H9 (cell line): ENCODE data around the gene CNTN2. TPM values are rescaled to one million over a fixed set of nuclear protein-coding genes. Genes with fewer than 3 reads are reported as not detected.

Experiments used
- DNase-seq: peaks from one replicate; pipeline ENCODE4 v3.0.0-alpha.2; 2017
- H2AFZ ChIP-seq: one replicate; pipeline ENCODE4 v1.6.1; 2013; ENCODE audit warnings: mild to moderate bottlenecking, low read length, control low read depth, moderate library complexity
- H2AK5ac ChIP-seq: 2 replicates; pipeline ENCODE4 v1.6.1; 2013; ENCODE audit warnings: low read length, control low read depth, mixed read lengths; ENCODE audit not compliant: insufficient read length
- H2BK120ac ChIP-seq: one replicate; pipeline ENCODE4 v1.6.1; 2013; ENCODE audit warnings: low read depth, mild to moderate bottlenecking, low read length, control low read depth, inconsistent platforms; ENCODE audit not compliant: poor library complexity, severe bottlenecking
- H2BK12ac ChIP-seq: 2 replicates; pipeline ENCODE4 v1.6.1; 2013; ENCODE audit warnings: low read length, control low read depth, mixed read lengths, low read depth; ENCODE audit not compliant: insufficient read length
- H2BK15ac ChIP-seq: 2 replicates; pipeline ENCODE4 v1.6.1; 2013; ENCODE audit warnings: low read depth, low read length, control low read depth
- H2BK20ac ChIP-seq: one replicate; pipeline ENCODE4 v1.6.1; 2013; ENCODE audit warnings: low read depth, mild to moderate bottlenecking, low read length, control low read depth, inconsistent platforms; ENCODE audit not compliant: poor library complexity, severe bottlenecking
- H2BK5ac ChIP-seq: 2 replicates; pipeline ENCODE4 v1.6.1; 2013; ENCODE audit warnings: low read length, control low read depth, mixed read lengths; ENCODE audit not compliant: insufficient read length
- H3K14ac ChIP-seq: 2 replicates; pipeline ENCODE4 v1.6.1; 2013; ENCODE audit warnings: low read length, control low read depth; ENCODE audit not compliant: insufficient read depth
- H3K18ac ChIP-seq: 2 replicates; pipeline ENCODE4 v1.6.1; 2013; ENCODE audit warnings: low read depth, mild to moderate bottlenecking, mixed read lengths, low read length, control low read depth; ENCODE audit not compliant: insufficient read length
- H3K23ac ChIP-seq: 2 replicates; pipeline ENCODE4 v1.6.1; 2013; ENCODE audit warnings: low read length, control low read depth, mixed read lengths, low read depth; ENCODE audit not compliant: insufficient read length
- H3K23me2 ChIP-seq: 2 replicates; pipeline ENCODE4 v1.6.1; 2013; ENCODE audit warnings: low read depth, mild to moderate bottlenecking, mixed read lengths, low read length, control low read depth; ENCODE audit not compliant: insufficient read length, poor library complexity, severe bottlenecking
- H3K27ac ChIP-seq: 2 replicates; pipeline ENCODE4 v1.5.1; 2013; ENCODE audit warnings: low read length, control low read depth, mixed read lengths, low read depth; ENCODE audit not compliant: insufficient read length
- H3K27me3 ChIP-seq: 2 replicates; pipeline ENCODE4 v1.6.1; 2013; ENCODE audit warnings: low read length, control low read depth, inconsistent platforms; ENCODE audit not compliant: insufficient read depth
- H3K4ac ChIP-seq: 2 replicates; pipeline ENCODE4 v1.6.1; 2013; ENCODE audit warnings: low read depth, mild to moderate bottlenecking, control low read depth, inconsistent platforms, low read length, moderate library complexity
- H3K4me1 ChIP-seq: 2 replicates; pipeline ENCODE4 v1.6.1; 2013; ENCODE audit warnings: low read length, control low read depth, inconsistent platforms; ENCODE audit not compliant: insufficient read depth
- H3K4me2 ChIP-seq: 2 replicates; pipeline ENCODE4 v1.6.1; 2013; ENCODE audit warnings: low read length, control low read depth, mixed read lengths; ENCODE audit not compliant: insufficient read length, insufficient read depth
- H3K56ac ChIP-seq: 2 replicates; pipeline ENCODE4 v1.6.1; 2013; ENCODE audit warnings: low read depth, mild to moderate bottlenecking, mixed read lengths, low read length, control low read depth; ENCODE audit not compliant: insufficient read length
- H3K79me1 ChIP-seq: 2 replicates; pipeline ENCODE4 v1.6.1; 2013; ENCODE audit warnings: low read depth, mild to moderate bottlenecking, moderate library complexity, low read length, control low read depth, inconsistent platforms; ENCODE audit not compliant: insufficient read depth, poor library complexity, severe bottlenecking
- H3K79me2 ChIP-seq: 2 replicates; pipeline ENCODE4 v1.6.1; 2013; ENCODE audit warnings: low read length, control low read depth, inconsistent platforms; ENCODE audit not compliant: insufficient read depth
- H3K9ac ChIP-seq: 2 replicates; pipeline ENCODE4 v1.6.1; 2013; ENCODE audit warnings: low read length, control low read depth, mixed read lengths; ENCODE audit not compliant: insufficient read length; ENCODE audit errors: extremely low read depth
- H3K9me3 ChIP-seq: one replicate; pipeline ENCODE4 v1.6.1; 2013; ENCODE audit warnings: low read depth, low read length, inconsistent platforms; ENCODE audit not compliant: control insufficient read depth
- H3T11ph ChIP-seq: one replicate; pipeline ENCODE4 v1.6.1; 2013; ENCODE audit warnings: mild to moderate bottlenecking, low read length, control low read depth, inconsistent platforms
- H4K20me1 ChIP-seq: one replicate; pipeline ENCODE4 v1.6.1; 2013; ENCODE audit not compliant: control insufficient read depth, insufficient read length, insufficient read depth
- H4K5ac ChIP-seq: 2 replicates; pipeline ENCODE4 v1.6.1; 2013; ENCODE audit warnings: low read depth, mild to moderate bottlenecking, mixed read lengths, low read length, control low read depth; ENCODE audit not compliant: insufficient read length
- H4K8ac ChIP-seq: replicated peaks from 2 replicates; pipeline ENCODE4 v1.6.1; 2013; ENCODE audit warnings: low read length, control low read depth, mixed read lengths, low read depth; ENCODE audit not compliant: insufficient read length
- H4K91ac ChIP-seq: 2 replicates; pipeline ENCODE4 v1.6.1; 2013; ENCODE audit warnings: low read depth, mild to moderate bottlenecking, moderate library complexity, mixed read lengths, low read length, control low read depth; ENCODE audit not compliant: insufficient read length
- H3K27ac Mint-ChIP-seq, 3 experiments: 2 replicates in 2 of 3; 3 replicates in 1 of 3; pipeline ENCODE4 v1.8.0; 2020 to 2021; ENCODE audit warnings: mixed read lengths in 3 of 3, mild to moderate bottlenecking in 1 of 3, moderate library complexity in 1 of 3
- H3K27me3 Mint-ChIP-seq: 2 replicates; pipeline ENCODE4 v1.8.0; 2021; ENCODE audit warnings: low read depth, mild to moderate bottlenecking, moderate library complexity, mixed read lengths
- H3K36me3 Mint-ChIP-seq, 3 experiments: 2 replicates in 2 of 3; 3 replicates in 1 of 3; pipeline ENCODE4 v1.8.0; 2020 to 2021; ENCODE audit warnings: low read depth in 3 of 3, mixed read lengths in 3 of 3; ENCODE audit not compliant: insufficient read depth in 1 of 3
- H3K4me1 Mint-ChIP-seq, 2 experiments: 2 replicates each; pipeline ENCODE4 v1.8.0; 2020; ENCODE audit warnings: mixed read lengths in 2 of 2
- H3K4me3 Mint-ChIP-seq, 2 experiments: 2 replicates in 1 of 2; 3 replicates in 1 of 2; pipeline ENCODE4 v1.8.0; 2020 to 2021; ENCODE audit warnings: mild to moderate bottlenecking in 2 of 2, mixed read lengths in 2 of 2, moderate library complexity in 1 of 2
- H3K9me3 Mint-ChIP-seq, 2 experiments: 2 replicates in 1 of 2; 3 replicates in 1 of 2; pipeline ENCODE4 v1.8.0; 2020; ENCODE audit warnings: mild to moderate bottlenecking in 2 of 2, mixed read lengths in 2 of 2, moderate library complexity in 1 of 2
- CTCF ChIP-seq: fragments of 200-600 bp; sonication (generic); conservative IDR thresholded peaks from 3 replicates; pipeline ENCODE4 v1.8.0; 2021; ENCODE audit warnings: antibody characterized with exemption, mild to moderate bottlenecking
- WGBS: extraction: QIAGEN DNeasy Blood & Tissue Kit; methylation state at CpG from one replicate; pipeline ENCODE4 v1.1.7; 2013; ENCODE audit warnings: missing lambda C conversion rate, low lambda C conversion rate, mixed read lengths; ENCODE audit not compliant: insufficient read length; ENCODE audit errors: extremely low coverage; 5-methylcytosine and 5-hydroxymethylcytosine counted together
- total RNA-seq: library from RNA; stranded (reverse); gene quantifications from 2 replicates; pipeline ENCODE4 v1.2.1, GENCODE V29; 2021

The CNTN2 gene
- total RNA-seq, 1 experiment from 2014 or later = 0.42 TPM

GRCh38 chr1:204996981-204997380 lies 46.0 kb upstream of the CNTN2 start:
- no peak overlapping the region for H4K91ac ChIP-seq
- H3K79me1 ChIP-seq = no peaks in the 10 kb centered on the region
- H4K8ac ChIP-seq = no peak overlapping the region
- no peak overlapping the region for H2AK5ac ChIP-seq
- no peak overlapping the region for H2BK15ac ChIP-seq
- H3K23me2 ChIP-seq = no peaks in the 10 kb centered on the region
- no peaks in the 10 kb centered on the region for H3K27me3 ChIP-seq
- H2BK12ac ChIP-seq = no peak overlapping the region
- Mint-ChIP-seq H3K4me1 (peaks cover 9 to 12% of the 10 kb centered on the region in 2 experiments), H3K36me3 (peaks cover 0 to 1% (median 0%) of the 10 kb centered on the region in 3 experiments; a peak in 2 of 7 replicates), H3K27me3 (peaks cover 35% of the 10 kb centered on the region), H3K9me3 (no peaks in the 10 kb centered on the region), H3K27ac (no peak overlapping the region), H3K4me3 (no peak overlapping the region)
- no peak overlapping the region for H3K56ac ChIP-seq
- H3K9me3 ChIP-seq = no peaks in the 10 kb centered on the region
- H3K27ac ChIP-seq = no peak overlapping the region
- H3K14ac ChIP-seq = no peak overlapping the region; the same call in 1 of the 2 replicates
- no peak for TF ChIP-seq CTCF
- no peak overlapping the region for H2BK120ac ChIP-seq
- H4K20me1 ChIP-seq = no peaks in the 10 kb centered on the region
- no peak overlapping the region for H4K5ac ChIP-seq
- H3T11ph ChIP-seq = no peak overlapping the region
- H3K23ac ChIP-seq = no peak overlapping the region
- H3K4me1 ChIP-seq = no peaks in the 10 kb centered on the region; the same call in 1 of the 2 replicates
- H2BK20ac ChIP-seq = no peak overlapping the region
- no peak overlapping the region for H3K9ac ChIP-seq
- no peak for DNase-seq
- H2BK5ac ChIP-seq = no peak overlapping the region
- no peak overlapping the region for H3K4me2 ChIP-seq
- H2AFZ ChIP-seq = no peak overlapping the region
- H3K79me2 ChIP-seq = no peaks in the 10 kb centered on the region
- WGBS = no CpG with 5 or more reads among the region's 22 CpGs
- no peak overlapping the region for H3K18ac ChIP-seq
- H3K4ac ChIP-seq = no peak overlapping the region
